ENCODE data around the gene NUDT1.
"Not testable (repeated sequence)": the region's sequence is repeated elsewhere in the genome, so short reads cannot be mapped to it uniquely, and the experiment has no call there.

NUDT1 gene

GRCh38 chr7:2258661-2259365, 16.8 kb downstream of the NUDT1 start:
- in situ Hi-C loops (cut with MboI; ENCODE audit: low pct_unique_long_range_greater_than_20kb, low sequenced_read_pairs), result no loop called here
- no peak for DNase-seq

- DNase-seq, result no peak
- in situ Hi-C loops (cut with MboI; ENCODE audit: low pct_unique_long_range_greater_than_20kb, low sequenced_read_pairs), result no loop called here
Measured at GRCh38 chr7:2259480-2259879, 17.5 kb downstream of the NUDT1 start.

DNA sequence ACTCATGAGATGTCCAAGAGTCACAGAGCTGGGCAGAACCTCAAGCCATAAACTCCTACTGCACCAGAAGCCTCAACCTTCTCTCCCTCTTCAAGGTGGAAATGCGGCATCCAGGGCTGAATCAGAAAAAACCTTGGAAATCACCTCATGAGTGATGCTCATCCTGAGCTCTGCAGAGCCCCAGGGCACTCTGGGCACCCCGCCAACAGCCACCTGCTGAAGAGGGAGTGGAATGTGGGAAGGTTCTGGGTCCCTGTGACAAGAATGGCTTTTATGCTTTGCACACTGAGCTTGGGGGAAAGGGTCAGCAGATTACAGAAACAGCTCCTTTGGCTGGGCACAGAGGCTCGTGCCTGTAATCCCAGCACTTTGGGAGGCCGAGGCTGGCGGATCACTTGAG, 18.8 kb downstream of the NUDT1 start:
- in situ Hi-C loops (cut with MboI; ENCODE audit: low pct_unique_long_range_greater_than_20kb, low sequenced_read_pairs), result no loop called here
- no peak for DNase-seq

- DNase-seq, result peak; percentile 46
- in situ Hi-C loops (cut with MboI; ENCODE audit: low pct_unique_long_range_greater_than_20kb, low sequenced_read_pairs), result no loop called here
Measured at GRCh38 chr7:2261611-2262010, 19.6 kb downstream of the NUDT1 start.

- DNase-seq, result no peak
- in situ Hi-C loops (cut with MboI; ENCODE audit: low pct_unique_long_range_greater_than_20kb, low sequenced_read_pairs), result no loop called here
Measured at GRCh38 chr7:2263176-2263575, 21.1 kb downstream of the NUDT1 start.

DNA sequence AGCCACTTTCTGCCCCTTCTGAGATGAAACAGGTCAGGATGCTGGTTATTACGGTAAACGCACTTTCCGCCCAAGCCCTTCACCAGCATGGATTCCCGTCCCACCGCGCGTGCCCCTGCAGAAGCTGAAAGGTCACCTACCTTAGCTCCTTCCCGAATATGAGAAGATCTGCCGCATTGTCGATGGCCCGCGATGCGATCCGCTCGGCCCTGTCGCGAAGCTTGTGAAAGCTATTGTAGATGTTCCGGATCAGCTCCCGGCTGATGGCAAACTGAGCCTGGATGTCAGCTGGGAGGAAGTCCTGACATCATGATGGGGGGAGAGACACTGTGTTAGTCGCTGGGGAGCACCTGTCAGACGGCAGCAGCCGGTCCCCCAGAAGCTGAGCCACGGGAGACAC, 22.1 kb downstream of the NUDT1 start:
- DNase-seq, result no peak
- in situ Hi-C loops (cut with MboI; ENCODE audit: low pct_unique_long_range_greater_than_20kb, low sequenced_read_pairs), result no loop called here

- in situ Hi-C loops (cut with MboI; ENCODE audit: low pct_unique_long_range_greater_than_20kb, low sequenced_read_pairs), result no loop called here
- no peak for DNase-seq
Measured at GRCh38 chr7:2266911-2267310, 24.9 kb downstream of the NUDT1 start.

- DNase-seq; in situ Hi-C loops (cut with MboI; ENCODE audit: low pct_unique_long_range_greater_than_20kb, low sequenced_read_pairs): not testable (repeated sequence)
Measured at GRCh38 chr7:2269089-2269990, 27.3 kb downstream of the NUDT1 start.

DNA sequence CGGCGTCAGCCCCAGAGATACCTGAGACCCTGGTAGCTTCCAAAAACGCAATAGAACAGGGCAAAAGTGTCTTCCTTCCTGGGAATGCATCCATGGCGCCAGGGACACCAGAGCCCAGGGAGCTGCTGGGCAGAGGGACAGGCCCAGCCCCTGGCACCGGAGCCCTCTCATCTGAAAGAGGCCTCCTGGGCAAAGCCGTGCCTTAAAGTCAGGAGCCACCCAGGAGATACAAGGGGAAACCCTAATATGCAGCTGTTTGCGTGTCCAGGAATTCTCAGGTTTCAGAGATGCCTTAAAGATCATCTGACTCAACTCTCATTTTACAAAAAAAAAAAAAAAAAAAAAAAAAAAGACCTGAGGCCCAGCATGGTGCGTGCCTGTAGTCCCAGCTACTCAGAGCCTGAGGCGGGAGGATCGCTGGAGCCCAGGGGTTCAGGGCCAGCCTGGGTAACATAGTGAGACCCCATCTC, 28.0 kb downstream of the NUDT1 start:
- in situ Hi-C loops (cut with MboI; ENCODE audit: low pct_unique_long_range_greater_than_20kb, low sequenced_read_pairs), result no loop called here
- no peak for DNase-seq

DNA sequence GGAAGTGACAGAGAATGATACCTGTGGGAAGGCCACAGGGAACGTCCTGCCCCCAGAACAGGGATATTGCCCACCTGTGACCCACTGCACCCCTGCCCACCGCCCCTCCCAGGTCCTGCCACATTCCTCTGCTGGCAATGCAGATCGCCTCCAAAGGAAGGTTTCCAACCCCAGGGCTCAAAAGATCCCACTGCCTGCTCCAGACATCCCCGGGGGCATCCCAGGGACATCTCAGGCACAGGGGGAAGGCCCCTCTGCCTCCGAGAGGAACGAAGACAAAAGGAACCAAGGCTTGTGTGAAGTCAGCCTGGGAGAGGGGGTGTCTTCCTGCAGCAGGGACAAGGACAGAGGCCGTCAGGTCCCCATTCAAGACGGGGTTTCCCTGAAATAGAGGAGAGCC, 28.5 kb downstream of the NUDT1 start:
- DNase-seq, result no peak
- in situ Hi-C loops (cut with MboI; ENCODE audit: low pct_unique_long_range_greater_than_20kb, low sequenced_read_pairs), result no loop called here

GRCh38 chr7:2271273-2272026, 29.4 kb downstream of the NUDT1 start:
- no peak for DNase-seq
- in situ Hi-C loops (cut with MboI; ENCODE audit: low pct_unique_long_range_greater_than_20kb, low sequenced_read_pairs), result no loop called here

- DNase-seq, result no peak
- in situ Hi-C loops (cut with MboI; ENCODE audit: low pct_unique_long_range_greater_than_20kb, low sequenced_read_pairs), result no loop called here
Measured at GRCh38 chr7:2272031-2272430, 30.0 kb downstream of the NUDT1 start.

GRCh38 chr7:2273866-2274265, 31.8 kb downstream of the NUDT1 start:
- DNase-seq, result no peak
- in situ Hi-C loops (cut with MboI; ENCODE audit: low pct_unique_long_range_greater_than_20kb, low sequenced_read_pairs), result no loop called here

DNA sequence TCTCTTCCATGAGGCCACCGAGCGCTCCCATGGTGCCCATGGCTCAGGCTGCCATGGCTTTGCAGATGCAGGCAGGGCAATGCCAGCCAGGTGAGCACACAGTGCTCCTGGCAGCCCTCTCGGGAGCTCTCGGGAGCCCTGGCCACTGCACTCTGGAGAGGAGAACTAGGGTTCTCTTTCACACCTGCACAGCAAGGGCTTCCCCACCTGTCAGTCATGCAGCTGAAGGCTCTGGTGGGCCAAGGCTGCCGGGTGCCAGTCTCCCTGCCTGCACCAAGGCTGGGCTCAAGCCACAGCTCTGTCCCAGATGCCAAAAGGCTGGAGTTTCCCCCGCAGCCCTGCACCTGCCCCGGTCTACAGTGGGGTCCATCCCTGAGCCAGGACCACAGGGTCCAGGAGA, 32.6 kb downstream of the NUDT1 start:
- in situ Hi-C loops (cut with MboI; ENCODE audit: low pct_unique_long_range_greater_than_20kb, low sequenced_read_pairs), result no loop called here
- no peak for DNase-seq

DNA sequence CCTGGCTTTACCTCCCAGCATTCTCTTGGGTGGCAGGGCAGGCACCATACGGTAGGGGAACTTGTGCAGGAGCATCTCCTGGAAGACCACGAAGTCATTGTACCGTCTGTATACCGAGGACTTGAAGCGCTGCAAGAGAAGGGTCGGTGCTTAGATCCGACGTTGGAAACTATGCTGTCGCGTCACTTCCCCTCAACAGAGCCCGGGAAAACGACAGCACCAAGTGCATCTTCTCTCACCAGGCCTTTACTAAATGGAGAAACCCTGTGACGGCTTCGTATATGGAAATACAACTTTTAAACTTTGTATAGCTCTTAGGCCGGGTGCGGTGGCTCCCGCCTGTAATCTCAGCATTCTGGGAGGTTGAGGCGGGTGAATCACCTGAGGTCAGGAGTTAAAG, 33.1 kb downstream of the NUDT1 start:
- in situ Hi-C loops (cut with MboI; ENCODE audit: low pct_unique_long_range_greater_than_20kb, low sequenced_read_pairs), result no loop called here

DNA sequence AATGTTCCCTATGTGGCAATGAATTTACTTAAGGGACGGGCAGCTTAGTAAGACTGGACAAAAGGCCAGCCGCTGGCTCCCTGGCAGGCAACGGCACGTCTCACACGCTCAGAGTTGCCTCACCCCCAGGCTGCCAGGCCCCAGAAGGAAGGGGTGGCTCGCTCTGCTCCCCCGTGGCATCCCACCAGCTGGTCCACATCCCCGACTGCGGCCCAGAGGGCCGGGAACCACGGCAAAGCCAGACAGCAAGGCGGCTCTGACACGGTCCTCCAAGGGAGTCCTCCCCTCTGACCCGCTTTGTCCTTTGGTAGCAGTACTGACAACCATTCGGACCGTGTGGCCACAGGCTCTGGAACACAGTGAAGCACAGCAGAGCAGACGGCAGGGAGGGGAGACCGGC, 34.1 kb downstream of the NUDT1 start:
- no peak for DNase-seq
- in situ Hi-C loops (cut with MboI; ENCODE audit: low pct_unique_long_range_greater_than_20kb, low sequenced_read_pairs), result no loop called here

More for the DNA sequence above, 33.1 kb downstream of the NUDT1 start:
- no peak for DNase-seq

DNA sequence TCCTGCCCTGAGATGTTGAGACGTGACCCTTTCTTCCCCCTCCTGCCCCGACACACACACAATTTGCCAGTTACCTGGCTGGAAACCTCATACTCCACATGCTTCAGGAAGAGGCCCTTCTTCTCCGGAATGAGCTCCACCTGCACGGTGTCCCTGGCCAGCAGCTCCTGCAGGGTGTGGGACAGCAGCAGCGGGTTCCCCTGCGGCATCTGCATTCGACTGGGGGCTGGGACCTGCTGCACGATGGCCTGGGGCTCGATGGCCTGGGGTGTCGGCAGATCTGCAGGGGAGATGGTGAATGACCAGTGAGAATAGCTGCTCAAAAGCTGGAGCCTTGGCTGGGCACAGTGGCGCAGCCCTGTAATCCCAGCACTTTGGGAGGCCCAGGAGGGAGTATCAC, 36.0 kb downstream of the NUDT1 start:
- DNase-seq, result no peak
- in situ Hi-C loops (cut with MboI; ENCODE audit: low pct_unique_long_range_greater_than_20kb, low sequenced_read_pairs), result no loop called here

- in situ Hi-C loops (cut with MboI; ENCODE audit: low pct_unique_long_range_greater_than_20kb, low sequenced_read_pairs), result no loop called here
- no peak for DNase-seq
Measured at GRCh38 chr7:2279896-2280295, 37.9 kb downstream of the NUDT1 start.

DNA sequence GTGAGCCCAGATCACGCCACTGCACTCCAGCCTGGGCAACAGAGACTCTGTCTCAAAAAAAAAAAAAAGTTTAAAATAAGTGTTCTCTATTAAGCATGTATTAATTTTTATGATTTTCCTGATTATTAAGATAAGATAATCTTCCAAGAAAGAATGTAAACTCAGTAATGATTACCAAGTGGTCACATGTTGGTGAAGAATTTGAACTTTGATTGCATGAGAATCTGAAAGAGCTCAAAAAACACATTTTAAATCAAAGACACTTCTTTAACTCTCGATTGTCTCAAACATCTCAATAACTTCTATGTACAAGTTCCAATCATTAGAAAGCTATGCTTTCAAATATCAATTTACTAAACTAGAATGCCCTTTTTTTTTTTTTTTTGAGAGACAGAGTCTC, 38.4 kb downstream of the NUDT1 start:
- in situ Hi-C loops (cut with MboI; ENCODE audit: low pct_unique_long_range_greater_than_20kb, low sequenced_read_pairs), result no loop called here
- no peak for DNase-seq

GRCh38 chr7:2281541-2281940, 39.5 kb downstream of the NUDT1 start:
- DNase-seq, result no peak
- in situ Hi-C loops (cut with MboI; ENCODE audit: low pct_unique_long_range_greater_than_20kb, low sequenced_read_pairs), result no loop called here
